GM08714 (cell line): ENCODE data around the gene OSR1.

ENCODE experiments used
- H3K4me3 ChIP-seq: fragments of 200-500 bp; sonication (Bioruptor generic); 2 replicates; pipeline ENCODE4 v1.5.1; 2014; ENCODE audit warnings: mild to moderate bottlenecking, low read length, inconsistent platforms
- ZNF274 ChIP-seq: IDR thresholded peaks from 2 replicates; pipeline ENCODE4 v1.6.1; 2012; ENCODE audit warnings: mild to moderate bottlenecking, low read depth, low read length

Gene OSR1

DNA sequence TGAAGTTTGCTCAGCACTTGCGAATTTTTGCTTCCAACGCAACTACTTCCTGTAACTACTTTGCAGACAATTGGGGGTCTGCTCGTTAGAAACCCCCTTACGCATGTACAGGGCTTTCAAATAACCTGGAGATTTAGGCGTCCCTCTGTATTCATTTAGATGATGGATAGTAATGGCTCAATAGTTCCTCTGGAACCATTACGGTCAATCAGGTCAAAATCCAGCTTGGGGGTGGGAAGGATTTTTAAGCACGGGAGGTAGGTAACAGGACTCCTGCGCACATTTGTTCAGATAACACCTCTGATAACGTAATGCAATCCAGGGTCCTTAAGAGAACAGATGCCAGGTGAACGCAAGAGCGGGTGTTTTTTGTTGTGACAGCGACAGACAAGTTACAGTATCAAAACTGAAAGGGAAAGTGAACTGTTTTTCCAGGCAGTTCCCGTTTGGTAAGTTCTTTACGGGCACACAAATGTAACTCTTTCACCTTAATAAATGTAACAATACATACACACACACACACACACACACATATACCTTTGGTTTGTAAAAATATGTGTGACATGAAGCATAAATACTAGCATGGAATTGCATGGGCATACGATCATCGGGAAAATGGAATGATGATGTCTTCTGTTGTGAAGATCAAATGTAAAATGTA is 3.8 kb upstream of the OSR1 start:
- H3K4me3 ChIP-seq = peak overlapping the region; percentile 69
- TF ChIP-seq ZNF274 = no peak

DNA sequence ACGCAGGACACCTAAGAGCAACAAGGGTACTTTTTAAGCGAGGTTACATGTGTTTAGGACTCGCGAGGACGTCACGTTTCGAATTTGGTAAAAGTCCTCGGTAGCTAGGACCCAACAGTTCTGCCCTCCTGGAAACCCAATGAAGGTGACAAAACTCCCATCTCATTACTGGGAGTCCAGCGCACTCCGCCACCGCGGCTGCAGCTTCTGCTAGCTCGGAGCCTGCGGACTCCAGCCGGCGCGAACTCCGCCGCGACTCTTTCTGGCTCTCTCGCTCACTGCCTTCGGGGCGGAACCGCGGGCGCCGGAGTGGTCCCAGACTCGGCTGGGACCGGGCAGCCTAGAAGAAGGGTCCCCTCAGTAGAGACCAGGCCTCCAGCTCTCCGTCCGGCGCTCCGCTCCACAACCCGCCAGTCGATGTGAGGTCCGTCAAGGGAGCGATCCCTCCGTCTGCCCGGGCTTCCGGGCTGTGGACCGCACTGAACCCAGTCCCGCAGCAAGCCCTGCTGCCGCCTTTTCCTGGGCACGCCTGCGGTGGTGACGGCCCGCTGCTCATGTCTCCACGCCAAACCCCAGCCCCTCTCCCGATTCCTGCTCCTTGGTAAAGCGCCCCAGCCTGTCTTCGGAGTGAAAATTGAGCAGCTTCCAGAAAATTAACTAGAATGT is 3.0 kb upstream of the OSR1 start:
- peak overlapping the region; percentile 69; the same call in 1 of the 2 replicates for H3K4me3 ChIP-seq
- no peak for TF ChIP-seq ZNF274

DNA sequence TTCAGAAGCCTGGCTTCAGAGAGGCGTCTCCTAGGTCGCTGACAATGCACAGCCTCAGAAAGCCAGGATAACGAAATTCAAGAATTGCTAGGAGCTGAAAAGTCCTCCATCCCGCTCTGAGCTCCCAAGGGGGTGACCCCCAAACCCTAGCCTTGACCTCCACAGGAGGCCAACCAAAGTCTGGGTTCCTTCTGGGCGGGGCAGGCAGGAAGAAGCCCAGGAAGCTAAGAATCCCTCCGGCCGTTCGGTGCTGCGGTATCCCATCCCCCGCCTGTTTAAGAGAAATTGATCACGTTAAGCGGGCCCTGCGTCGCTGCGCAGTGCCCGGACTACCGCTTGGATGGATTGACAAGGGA is 2.5 kb upstream of the OSR1 start:
- no peak overlapping the region; the same call in 1 of the 2 replicates for H3K4me3 ChIP-seq
- no peak for TF ChIP-seq ZNF274

DNA sequence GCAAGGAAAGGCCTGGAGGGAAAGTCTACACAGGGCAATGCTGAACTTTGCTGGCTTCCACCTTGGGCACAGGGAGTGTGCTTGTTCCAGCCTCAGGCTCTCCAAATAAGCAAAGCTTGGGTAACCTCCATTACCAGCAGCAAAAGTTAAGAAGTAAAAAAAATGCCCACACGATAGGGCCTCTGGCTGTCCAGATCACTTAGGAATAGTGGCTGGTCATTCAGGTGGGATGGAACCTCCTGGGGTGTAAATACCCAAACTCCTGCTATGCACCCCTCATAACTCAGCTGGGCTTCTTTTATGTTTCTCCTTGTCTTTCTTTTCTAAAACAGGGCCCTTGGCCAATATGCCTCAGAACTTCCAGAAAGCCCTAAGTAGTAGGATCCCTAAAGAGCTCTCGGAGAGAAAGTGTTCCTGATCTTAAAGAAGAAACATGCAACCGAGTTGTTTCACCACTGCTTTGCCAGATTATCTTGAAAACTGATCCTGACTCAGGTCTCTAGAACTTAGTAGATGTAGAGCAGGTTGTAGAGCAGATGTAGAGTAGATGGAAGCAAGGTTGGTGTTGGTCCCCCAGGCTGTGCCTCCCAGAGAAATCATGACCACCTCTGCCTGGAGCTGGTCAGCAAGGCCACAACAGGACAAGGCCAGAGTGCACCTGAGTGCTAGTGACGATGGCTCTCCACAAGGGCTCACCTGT is 2.0 kb upstream of the OSR1 start:
- H3K4me3 ChIP-seq = no peak overlapping the region
- TF ChIP-seq ZNF274 = no peak

DNA sequence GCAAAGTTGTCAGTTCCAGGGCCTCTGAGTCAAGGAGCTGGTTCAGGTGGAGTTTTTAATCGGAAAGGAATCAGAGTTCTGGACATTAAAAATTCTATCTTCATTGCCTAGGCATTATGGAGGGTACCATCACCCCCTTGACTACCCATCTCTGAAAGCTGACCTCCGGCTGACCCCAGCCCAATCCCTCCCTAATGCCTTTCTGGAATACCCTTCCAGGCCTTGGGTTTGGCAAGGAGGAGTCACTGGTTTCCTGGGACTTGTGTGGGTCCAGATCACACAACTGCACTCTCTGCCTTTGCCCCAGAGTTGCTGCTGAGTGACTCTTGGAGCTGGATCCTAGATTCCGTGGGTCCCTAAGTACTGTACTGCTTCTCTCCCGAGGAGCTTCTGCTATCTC is 1.0 kb upstream of the OSR1 start:
- H3K4me3 ChIP-seq = no peak overlapping the region
- no peak for TF ChIP-seq ZNF274

DNA sequence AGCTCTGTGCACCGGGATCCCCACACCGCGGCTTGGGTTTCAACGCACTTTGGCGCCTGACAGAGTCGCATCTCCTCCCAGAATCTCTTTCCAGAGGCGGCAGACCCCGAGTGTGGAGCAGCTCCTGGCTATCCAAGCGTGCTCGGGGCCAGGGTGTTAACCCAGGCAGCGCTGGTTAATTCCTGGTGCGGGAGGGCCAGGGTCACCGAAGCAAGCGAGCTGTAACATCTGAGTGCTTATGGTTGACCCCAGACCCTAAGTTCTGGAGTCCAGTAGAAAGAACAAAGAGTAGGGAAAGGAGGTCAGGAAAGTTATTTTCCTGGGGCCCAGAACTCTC is 566 bp upstream of the OSR1 start:
- TF ChIP-seq ZNF274 = no peak
- H3K4me3 ChIP-seq = no peak overlapping the region

DNA sequence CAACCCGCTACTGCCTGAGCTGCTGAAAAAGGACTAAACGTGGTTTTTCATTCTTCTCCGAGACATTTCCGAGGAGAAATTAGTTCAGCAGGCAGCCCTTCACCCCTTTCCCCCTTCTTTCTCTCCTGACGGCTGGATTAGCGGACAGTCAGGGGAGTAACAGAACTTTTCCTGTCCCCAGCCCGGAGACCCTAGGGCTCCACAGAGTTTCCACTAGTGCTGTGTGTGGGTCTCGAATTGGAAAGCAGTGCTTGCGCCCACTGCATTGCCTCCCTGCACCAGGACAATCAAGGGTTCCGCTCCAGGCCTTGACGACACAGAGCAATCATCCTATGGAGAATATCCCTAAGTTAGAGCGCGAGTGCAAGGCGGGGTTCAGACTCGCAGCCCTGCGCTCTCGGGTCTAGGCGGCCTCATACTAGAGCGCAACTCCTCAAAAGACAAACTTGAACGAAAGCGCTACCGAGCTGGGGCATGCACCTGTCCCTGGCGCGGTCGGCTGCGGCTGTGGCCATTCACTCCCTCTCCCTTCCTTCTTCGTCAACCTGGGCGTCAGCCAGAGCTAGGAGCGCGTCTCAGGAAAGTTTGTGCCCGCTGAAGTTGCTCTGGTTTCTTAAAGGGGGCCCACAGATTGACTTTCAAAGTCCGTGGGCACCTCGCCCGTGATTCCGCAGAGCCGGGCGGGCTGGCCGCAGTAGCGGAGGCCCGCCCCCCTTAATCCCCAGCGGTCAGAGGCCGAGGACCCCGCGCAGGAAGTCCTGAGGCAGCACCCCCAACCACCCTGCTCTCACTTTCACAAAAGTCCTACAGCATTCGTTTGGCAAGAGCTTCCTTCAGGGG is 801 bp downstream of the OSR1 start:
- TF ChIP-seq ZNF274 = no peak
- H3K4me3 ChIP-seq = no peak overlapping the region

DNA sequence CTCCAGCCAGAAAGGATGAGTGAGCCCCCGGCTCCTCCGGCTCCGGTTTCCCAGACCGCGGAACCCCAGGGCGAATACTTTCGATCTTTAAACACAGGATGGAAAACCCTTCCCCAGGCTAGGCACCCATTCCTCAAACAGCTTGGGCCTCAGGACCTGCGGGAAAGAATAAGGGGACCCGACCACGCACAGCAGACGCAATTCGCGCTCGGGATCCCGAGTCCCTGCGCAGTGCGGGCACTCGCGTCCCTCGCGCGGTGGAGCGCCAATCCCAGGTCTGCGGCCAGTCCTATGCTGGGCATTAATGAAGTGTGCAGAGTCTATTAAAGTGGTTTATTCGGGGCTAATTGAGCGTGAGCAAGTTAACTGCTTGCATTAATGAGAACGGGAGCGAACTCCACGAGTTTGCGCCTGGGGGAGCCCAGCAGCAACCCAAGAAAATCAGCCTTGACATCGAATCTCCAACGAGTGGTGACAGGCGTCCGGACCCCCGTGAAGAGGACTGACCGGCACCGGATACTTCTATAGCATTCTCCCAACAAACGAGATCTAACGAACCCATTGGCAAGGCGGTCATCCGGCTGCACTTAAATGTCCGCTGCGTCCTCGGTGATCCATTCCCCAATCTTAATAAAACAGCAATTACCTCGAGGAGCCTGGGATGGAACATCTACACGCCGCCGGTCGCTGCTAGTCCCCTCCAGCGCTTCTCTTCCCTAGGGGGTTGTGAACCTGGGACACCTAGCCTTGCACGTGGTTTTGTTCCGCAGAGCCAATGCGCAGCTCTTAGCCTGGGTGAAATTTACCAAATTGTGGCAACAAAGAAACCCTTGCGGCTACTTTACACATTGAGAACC is 1.6 kb downstream of the OSR1 start:
- H3K4me3 ChIP-seq = no peak overlapping the region
- no peak for TF ChIP-seq ZNF274

DNA sequence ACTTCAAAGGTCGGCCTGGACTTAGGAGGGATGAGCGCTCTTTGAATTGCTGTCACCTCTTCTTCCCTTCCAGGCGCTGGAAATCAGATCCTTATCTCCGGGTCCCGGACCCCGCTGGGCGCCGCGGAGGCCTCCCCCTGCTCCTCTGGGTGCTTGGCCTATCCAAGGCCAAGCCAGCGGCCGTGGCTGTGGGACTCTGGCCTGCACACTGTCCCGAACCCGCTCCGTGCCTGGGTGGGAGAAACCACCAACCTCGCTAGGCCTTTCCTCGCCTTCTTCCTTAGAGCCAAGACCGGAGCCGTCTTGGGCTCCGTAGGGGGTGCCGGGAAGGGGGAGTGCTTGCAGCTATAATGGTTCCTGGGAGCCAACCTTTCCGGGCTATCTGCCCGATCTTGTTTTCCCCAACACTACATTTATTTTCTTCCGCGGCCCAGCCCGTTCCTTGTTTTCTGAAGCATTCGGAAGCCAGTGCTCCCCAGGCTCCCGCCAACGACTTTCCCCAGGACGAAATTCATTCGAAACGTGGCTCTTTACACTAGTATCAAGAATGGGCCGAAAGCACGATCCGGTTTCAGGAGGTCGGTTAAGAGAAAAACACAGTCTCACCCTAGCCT is 2.4 kb downstream of the OSR1 start:
- no peak overlapping the region for H3K4me3 ChIP-seq
- TF ChIP-seq ZNF274 = no peak

DNA sequence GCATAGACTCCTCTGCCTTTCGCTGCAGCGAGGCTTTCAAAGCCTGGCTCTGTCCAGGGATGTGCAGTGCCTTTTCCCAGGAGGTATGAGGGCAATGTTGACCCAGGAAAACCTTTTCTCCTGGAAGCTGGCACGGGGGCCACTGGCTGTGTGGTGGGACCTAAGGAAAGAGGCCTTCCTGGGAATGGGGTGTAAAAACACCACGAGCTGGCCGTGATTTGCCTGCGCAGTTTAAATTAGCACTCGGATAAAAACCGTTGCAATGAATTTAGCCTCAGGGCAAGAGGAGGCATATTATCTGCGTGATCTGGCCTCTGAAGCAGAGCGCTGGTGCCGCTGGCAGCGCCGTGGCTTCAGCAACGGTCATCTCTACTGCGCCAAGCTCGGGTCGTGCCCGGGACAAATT is 3.0 kb downstream of the OSR1 start:
- TF ChIP-seq ZNF274 = no peak
- H3K4me3 ChIP-seq = no peak overlapping the region

DNA sequence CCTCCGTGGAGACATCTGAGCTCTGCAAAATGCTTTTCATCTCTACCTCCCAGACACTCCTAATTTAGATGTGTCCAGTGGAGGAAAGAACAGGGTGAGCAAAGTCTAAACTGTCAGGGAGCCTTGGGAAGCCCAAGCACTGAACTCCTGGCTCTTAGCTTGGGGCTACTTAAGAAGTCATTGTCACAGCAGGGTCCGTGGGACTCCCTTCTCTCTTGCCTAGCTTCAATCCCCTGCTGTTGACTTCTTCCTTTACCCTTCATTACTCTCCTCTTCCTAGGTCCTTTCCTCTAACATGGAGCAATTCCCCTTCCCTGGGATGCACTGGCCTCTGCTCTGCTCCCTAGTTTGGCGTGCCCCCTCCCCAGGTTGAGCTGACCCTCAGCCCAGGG is 3.4 kb downstream of the OSR1 start:
- H3K4me3 ChIP-seq = no peak overlapping the region
- TF ChIP-seq ZNF274 = no peak

DNA sequence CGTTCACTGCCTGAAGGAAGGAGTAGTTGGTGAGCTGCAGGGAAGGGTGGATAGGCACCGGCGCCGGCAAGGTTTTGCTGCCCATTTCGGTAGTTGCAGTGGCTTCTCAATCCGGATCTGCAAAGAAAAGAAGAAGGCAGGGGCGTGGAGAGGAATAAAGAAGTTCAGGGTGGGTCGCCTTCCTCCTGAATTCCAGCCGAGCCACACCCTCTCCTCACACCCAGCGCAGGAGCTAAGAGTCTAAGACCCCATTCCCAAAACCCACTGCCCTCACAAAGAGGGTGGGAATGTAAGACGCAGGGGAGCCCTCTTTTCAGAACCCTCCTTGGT is 4.7 kb downstream of the OSR1 start:
- TF ChIP-seq ZNF274 = no peak
- no peak overlapping the region for H3K4me3 ChIP-seq

DNA sequence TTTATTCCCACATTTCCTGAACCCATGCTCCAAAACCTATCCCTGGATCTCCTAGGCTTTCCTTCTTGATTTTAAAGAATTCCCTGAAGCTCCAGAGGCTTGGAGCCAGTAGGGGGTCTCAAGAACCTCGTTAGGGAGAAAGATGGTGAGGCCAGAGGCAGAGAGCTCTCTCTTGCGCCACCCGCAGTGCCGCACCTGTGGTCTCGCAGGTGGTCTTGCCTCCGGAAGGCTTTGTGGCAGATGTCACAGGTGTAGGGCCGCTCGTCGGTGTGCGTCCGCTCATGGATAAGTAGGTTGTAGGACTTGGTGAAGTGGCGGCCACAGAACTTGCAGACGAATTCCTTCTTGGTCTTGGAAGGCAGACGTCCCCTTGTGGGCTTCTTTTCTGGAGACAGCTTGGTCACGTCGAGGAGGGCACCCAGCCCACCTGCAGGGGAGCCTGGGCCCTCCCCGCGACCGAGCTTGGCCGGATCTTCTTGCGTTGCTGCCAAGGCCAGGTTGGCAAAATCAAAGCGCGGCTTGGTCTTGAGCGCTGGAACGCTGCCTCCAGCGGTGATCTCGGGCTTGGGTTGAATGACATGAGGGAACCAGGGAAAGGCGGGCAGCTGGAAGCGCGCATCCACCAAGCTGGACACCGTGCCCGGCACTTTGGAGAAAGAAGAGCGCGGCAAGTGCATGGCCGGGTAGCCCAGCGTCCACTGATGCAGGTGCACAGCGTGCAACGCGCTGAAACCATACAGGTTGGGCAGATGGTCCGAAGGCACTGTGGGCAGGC is 5.3 kb downstream of the OSR1 start:
- TF ChIP-seq ZNF274 = no peak
- H3K4me3 ChIP-seq = no peak overlapping the region
